Nucleus accumbens (tissue), 56 donors: ENCODE data around the gene OPN4.

Experiments used
- DNase-seq, 56 donors: peaks; one replicate each; lab custom pipeline; 2025; lab: John Stamatoyannopoulos, UW

The OPN4 gene

DNA sequence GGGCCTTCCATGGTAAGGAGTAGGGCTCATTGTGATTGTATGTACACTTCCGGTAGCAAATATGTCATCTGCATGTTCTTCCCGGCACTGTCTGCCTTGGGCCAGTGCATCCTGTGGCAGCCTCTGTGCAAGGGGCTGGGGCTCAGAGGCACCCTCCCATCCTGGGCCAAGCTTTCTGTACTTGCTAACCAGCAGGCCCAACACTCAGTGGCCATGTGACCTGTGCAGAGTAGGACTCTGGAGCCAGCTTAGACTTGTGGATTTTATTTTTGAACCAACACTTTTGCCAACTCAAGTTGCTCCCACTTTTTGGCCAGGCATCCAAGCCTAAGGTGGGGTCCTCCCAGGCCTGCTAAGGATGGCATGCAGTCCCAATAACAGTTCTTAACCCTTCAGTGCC is 38.9 kb downstream of the OPN4 start:
- no peak for DNase-seq

DNA sequence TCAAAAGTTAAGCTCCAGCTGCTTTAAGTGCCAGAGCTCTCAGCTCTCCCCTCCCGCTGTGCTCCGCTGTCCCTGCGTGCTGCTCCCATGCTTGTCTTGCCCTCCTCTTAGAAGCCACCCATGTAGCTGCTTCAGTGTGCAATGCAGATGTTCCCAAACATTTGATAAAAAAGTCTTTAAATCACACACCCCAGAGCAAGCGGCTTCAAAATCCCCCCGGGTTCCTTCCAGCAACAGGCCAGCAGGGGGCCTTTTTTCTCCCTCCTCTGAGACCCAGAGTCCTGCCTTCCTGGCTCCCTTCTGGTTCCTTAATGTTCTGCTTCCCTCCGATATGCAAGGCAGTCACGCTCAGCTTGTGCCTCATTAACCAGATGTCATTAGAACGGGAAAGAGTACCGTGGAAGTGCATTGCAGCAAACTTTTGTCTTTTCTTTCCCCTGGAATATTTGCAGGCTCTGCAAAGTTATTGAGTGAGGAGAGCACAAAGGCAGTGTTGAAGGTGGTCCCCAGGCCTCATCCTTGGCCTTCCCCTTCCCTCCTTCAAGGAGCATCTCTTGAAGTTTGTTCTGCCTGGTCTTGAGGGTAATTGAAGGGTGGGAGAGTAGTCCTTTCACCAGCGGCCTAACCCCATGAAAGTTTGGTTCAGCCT is 39.5 kb downstream of the OPN4 start:
- peak in 6 of 56 donors; percentile 13 to 43 (median 26) for DNase-seq

DNA sequence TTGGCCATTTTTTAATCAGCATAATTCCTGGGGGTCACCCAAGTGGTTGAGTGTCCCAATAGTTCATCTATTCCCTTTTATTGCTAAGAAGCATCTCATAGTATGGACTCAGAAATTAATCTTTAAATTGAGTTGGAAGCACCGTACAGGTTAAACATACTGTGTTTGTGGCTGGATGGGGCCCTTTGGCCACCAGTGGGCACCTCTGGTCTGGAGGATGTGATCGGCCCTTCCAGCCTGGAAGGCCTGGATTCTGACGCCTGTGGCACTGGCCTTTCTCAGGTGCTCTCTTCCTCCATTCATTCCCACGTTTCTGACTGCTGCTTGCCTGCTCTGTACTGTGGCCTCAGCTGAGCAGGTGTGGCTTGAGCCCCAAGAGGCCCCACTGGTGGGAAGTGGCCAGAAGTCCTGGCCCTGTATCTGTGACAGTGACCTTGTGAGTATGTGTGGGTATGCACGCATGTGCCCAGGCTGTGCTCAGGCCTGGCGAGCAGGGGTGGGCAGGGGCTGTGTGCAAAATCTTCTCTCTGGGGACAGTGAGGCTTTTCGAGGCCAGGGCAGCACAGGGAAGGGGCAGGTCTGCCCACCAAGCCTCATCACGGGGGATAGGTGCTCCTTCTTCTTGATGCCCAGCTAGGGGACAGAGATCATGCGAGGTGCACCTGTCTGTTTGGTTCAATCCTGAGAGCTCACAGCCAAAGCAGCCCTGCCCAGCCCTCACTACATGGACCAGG is 44.0 kb downstream of the OPN4 start:
- no peak for DNase-seq

DNA sequence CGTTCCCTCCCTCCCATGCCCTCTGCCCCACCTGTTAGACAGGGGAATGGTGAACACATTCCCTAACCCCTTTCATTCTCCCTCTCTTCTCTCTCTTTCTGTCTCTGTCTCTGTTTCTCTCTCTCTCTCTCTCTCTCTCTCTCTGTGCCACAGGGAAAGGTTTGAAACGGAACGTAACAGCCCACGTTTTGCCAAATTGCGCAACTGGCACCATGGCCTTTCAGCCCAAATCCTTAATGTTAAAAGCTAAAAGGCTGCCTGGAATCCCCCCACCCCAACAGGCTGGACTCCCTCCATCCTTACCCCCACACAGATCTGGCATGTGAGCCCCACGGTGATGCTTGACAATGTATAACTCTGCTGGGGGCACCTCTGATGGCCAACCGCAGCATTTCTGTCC is 44.8 kb downstream of the OPN4 start:
- DNase-seq = no peak

DNA sequence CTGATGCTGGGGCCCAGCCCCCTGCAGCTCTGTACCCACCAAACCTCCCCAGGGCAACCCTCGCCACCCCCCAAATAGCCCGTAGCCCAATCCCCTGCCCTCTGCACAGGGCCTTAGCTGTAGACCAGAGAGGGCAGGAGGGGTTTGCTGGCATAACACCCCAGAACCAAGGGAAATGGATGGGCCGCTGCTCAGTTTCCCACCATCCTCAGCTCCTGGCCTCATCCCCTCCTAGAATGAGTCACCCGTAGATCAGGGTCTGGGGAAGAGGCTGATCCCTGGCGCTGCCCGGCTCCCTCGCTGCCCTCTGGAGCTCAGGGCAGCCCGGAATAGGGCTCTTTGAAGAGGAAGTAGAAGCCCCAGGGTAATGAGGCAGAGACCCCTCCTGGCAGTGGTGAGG is 45.2 kb downstream of the OPN4 start:
- no peak for DNase-seq

DNA sequence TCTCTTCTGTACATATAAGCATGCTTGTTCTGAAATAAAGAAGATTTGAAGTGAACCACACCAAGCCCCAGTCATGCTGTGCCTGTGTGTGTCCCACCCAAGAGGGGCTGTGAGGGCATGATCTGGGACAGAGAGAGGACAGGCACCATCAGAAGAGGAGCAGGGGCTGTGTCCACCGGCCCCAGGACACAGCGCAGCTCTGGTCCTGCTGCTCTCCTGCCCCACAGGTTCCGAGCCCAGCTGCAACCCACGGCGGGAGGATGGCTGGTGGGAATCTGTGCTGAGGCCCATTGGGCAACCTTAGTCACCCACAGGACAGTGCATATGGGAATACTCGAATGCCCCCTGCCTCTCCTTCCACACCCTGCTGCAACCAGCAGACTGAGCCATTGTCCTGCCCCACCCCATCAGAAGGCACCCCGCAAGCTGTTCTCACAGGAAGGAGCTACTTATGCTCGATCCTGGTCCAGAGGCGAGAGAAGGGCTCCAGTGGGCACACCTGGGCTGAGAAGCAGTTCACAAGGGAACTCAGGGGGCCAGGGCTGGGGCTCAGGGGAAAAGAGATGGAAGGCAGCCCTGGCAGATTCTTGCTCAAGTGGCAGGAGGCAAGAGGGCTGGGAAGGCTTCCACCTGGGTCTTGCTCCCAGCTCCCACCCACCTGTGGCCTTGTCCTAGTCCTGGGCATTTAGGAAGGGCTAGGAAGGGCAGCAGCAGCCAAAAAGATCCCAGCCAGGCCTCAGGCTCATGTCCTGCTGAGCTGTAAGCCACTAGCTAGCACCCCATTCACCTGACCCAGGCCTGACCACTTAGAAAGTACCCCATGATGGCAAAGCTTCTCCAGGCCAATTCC is 45.9 kb downstream of the OPN4 start:
- no peak for DNase-seq

DNA sequence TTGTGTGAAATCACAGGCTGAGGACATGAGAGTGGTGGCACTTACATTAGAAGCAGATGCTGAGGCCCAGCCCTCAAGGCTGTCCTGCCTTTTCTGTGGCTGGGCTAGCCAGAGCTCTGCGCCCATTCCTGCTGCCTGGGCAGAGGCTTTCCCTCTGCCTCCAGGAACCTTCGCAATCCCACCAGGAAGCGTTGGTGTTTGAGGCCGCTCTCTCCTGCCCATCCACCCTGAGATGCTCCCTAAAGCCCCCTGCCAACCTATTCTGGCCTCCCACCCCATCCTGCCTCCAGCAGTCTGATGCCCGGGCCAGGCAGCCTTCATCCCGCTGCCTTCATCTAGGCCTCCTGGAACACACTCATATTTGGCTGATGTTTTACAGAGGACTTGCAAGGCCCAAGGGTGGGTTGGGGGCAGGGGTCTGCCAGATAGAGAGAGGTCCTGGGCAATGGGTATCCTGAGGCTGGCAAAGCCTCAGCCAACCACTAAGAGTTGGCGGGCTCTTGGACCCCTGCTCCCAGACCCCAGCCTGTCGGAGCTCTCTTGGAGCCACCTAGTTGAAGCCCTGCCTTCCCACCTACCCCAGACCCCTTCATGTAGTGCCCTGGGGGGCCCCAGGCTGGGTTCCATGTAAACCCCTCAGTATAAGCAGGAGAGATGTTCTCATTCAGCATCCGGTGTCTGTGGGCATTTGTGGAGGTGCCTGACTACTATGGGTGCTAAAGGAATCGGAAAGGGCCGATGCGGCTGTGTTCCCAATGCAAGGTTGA is 46.7 kb downstream of the OPN4 start:
- no peak for DNase-seq

DNA sequence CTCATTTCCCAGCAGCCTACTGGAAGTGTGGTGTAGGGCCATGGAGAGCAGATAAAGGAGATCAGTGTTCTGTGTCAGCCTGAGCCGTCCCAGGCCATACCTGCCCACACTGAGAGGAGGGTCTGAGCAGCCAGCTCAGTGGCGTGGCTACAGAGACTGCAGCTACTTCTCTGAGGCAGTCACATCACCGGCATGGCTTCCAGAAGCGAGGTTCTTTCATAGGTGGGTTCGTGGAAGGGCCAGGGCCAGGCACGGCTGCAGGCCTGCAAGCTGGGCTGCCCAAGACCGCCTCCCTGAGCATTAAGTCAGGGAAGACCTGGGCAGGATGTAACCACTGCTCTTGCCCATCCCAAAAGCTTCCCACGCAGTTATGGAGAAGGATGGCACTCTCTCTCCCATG is 48.8 kb downstream of the OPN4 start:
- DNase-seq = no peak

DNA sequence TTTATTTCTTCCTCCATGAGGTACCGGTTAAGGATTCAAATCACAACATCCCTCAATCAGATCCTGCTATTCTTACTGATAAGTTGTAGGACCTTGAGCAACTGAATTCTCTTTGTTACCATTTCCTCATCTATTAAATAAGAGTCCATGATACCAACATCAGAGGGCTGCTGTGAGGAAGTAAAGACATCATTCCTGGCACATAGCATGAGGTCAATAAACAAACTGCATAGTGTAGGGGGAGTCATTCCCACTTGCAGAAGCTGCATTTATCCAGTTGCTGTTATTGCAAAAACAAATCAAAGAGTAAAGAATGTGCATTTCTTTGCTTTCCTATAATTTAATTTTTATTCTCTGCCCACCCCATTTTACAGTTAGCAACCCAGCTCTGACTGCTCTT is 50.8 kb downstream of the OPN4 start:
- DNase-seq = no peak

DNA sequence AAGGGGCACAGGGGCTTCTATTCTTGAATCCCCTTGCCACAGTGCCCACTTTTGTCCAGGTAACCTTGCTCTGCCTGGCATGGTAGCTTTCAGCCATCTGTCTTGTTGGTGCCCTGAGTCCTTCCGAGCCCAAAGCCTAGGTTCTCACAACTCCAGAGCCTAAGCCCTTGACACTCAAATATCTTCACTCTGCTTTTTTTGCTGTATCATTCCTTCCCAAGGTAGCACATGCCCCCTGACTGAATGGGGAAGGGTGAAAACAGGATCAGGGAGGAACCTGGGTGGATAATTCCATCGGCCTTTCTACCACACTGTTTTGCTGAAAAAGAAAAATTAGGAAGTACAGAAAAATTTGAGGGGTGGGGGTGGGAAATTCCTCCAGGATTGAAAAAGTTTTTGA is 51.6 kb downstream of the OPN4 start:
- DNase-seq = no peak

DNA sequence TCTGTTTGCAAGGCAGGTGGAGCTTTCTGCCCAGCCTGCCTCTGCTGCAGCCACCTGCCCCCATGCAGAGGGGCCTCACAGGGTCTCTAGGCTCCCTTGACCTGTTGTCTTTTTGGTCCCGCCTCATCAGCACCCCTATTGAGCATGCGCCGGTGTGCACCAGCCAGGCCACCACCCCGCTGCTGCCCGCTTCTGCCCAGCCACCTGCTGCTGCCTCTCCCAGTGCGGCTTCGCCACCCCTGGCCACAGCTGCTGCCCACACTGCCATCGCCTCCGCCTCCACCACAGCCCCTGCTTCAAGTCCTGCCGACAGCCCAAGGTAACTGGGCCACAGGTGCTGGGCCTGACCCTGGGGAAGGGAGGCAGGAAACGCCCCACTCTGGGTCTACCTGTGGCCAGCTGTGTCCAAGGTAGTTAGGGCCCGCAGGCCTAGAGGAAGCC is 52.1 kb downstream of the OPN4 start:
- no peak for DNase-seq

DNA sequence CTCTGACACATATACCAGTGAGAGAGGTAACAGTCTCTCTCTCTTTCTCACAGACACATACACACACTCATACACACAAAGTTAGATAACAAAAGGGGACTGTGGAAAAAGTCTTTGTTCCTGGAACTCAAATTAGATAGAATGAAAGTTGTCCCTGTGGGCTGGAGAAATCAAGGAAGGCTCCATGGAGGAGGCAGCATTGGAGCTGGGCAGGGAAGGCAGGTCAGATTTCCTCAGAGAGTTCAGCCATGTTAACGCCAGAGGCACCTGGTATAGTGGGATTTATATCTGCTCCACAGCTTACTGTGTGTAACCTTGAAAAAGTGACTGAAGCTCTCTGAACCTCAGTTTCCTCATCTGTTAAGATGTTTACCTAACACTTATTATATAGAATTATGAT is 52.6 kb downstream of the OPN4 start:
- DNase-seq = no peak

DNA sequence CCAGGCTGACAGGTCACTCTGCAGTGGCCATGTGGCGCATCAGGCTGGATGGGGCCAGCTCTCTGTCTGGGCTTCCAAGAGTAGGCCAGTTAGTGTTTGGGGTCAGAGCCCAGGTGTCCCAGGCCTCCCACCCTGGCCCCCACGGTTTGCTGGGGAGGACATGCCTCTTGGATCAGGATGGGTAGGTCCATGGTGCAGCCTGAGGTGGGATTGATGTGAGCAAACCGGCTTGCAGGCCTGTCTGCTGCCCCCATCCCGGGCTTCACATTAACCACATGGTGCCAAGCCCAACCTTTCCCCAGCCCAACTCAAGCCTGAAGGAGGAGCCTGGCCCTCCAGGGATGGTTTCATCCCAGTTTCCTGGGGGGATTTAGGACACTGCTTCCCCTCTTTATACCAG is 53.2 kb downstream of the OPN4 start:
- no peak for DNase-seq

DNA sequence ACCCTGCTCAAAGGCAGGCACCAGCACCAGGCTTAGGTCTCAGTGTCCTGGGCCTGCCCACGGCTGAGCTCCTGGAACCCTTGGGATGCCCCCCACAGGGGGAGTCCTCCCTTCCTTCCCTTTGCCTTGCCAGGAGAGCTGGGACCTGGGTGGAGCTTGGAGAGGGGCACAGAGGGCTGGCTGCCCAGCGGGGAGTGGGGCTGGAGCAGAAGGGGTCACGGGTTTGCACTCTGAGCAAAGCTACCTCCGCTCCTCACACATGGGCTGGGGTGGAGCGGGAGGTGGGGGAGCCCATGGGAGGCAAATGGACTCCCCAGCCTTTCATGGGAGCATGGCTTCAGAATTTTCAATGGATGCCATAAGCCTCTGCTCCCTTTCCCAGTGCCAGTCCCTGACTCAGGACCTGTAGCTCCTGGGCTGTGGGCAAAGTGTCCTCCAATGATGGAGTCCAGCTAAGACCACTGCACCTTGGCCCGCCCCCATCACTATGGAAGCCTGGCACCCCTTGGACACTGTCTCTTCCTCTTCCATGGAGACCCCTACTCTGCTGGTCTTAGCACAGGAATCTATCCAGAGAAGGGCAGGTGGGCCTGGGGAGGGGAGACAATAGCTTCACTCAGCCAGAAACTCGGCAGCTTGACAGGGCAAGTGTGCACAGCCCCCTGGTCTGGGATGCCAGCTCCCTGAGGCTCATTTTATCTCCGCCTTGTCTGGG is 53.9 kb downstream of the OPN4 start:
- DNase-seq = no peak

DNA sequence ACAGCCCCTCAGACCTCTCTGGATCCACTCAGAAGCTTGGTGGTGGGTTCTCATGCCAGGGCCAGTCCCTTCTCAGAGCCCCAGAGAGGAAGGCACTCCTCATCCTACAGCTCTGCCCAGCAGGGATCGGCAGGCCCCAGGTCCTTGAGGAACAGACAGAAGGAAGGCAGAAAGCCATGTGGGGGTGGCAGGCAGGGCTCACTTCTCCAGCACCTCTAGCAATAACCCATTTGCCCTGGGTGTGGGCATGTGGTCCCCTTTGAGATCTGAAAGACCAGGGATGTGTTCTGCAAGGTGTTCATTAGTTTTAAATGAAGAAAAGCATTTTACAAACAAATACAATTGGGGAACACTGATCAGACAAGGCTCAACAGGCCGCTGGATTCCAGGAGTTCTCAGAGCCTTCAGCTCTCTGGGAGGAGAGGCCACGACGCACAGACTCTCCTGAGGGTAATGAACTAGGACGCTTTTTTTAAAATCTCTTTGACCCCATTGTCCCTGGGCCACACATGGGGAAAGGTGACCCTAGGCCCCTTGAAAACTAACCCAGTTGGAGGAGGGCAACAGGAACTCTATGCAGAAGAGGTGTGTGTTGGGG is 54.5 kb downstream of the OPN4 start:
- DNase-seq = no peak

DNA sequence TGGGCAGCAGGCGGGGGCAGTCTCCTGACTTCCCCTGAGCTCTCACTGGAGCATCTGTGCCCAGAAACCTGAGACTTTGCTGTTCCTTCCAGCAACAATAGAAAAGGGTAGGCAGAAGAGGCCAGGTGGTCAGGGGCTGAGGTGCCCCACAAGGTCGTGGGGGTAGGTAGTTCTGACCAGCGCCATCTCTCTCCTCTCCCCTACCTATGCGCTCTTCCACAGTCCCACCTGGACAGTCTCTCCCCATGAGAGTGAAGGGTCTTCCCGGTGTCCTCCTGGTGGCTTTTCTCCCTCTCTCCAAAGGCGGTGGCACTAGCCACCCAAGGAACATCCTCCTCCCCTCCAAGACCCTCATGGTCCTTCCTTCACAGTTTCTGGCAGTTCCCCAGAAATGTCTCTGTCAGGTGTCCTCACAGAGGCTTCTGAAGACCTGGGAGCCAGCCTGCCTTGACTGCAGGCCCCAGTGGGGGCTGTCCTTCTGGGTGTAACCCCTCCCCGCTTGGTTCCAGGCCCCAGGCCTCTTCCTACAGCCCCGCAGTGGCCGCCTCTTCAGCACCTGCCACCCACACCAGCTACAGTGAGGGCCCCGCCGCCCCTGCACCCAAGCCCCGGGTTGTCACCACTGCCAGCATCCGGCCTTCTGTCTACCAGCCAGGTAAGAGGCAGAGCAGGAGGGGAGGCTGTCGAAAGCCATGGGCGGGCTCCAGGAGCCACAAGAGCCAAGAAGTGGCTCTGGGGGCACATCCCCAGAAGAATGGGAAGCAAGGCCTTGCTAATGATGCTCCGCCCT is 55.2 kb downstream of the OPN4 start:
- DNase-seq = no peak

DNA sequence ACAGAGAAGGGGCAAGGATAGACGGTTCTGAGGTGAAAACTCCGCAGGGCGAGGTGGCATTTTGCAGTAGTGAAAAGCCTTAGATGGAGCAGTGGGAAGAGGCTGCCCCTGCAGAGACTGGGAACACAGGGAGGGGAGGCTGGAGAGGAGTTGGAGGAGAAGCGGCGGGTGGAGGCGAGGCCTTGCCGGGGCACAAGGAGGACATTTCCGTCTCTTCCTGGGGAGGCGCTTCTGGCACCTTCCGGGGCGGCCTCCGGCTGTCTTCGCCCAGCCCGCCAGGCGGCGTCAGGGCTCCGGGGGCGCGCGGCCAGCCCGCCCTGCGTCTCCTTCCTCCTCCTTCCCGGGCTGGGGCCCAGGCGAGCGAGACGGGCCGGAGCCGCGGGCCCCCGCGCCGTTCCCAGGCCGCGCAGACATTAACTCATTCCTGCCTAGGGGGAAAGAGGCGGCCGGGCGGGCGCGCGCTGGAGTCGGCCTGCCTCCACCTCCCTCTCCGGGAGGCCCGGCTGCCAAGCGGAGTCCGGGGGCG is 56.7 kb downstream of the OPN4 start:
- DNase-seq = peak in 54 of 56 donors; percentile 38 to 89 (median 74)

DNA sequence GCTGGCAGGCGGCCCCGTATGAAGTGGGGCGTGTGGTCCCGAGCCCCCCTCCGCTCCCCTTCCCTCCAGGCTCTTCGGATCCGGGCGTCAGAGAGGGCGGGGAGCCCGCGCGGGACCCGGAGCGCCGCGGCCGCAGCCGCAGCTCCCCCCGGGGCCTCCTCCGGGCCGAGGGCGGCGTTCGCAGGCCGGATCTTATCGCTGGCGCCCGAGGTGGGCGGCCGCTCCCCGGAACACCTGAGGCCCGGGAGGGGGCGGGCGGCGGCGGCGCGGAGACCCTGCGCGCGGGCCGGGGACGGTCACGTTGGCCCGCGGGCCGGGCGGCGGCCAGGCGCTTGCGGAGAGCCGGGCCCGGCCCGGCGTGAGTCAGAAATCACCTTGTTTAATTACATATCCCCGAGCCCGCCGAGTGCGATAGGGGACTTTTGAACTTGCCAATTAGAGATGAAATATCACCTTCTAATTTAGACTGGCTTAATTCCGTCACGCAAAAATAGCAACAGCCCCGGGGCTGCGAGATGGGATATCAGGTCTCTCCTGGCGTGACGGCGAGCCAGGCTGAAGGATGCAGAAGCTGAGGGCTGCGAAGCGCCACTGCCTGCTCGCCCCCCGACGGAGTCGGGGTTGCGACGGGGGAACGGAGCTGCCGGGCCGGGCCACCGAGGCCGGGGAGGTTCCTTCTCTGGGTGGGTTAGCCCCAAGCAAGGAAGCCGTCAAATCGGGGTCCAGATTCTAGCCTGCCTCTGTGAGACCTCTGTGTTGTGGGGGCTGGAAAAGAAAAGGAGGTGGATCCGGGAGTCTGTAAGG is 57.4 kb downstream of the OPN4 start:
- peak in 29 of 56 donors; percentile 15 to 67 (median 44) for DNase-seq
